Daoy (cell line): Measurements from ENCODE around the gene PPOX. TPM values are rescaled to one million over a fixed set of nuclear protein-coding genes. Genes with fewer than 3 reads are reported as not detected.

Experiments used
- total RNA-seq: library from RNA; depleted of rRNA; stranded (reverse); fragments of >200 nt; shearing (Covaris generic); gene quantifications from 2 replicates; pipeline ENCODE4 v1.2.3, GENCODE V29; 2014; rRNA removed

PPOX gene
- total RNA-seq, 1 experiment from 2014 or later = 10.9 TPM

Other genes with a start within 250 kb of the PPOX start
- not detected in 2 replicates for gene ITLN2, start 211.6 kb upstream of the PPOX start, total RNA-seq
- 7.1 and 18.5 TPM in 2 replicates for gene F11R, start 145.3 kb upstream of the PPOX start, total RNA-seq
- gene TSTD1, start 127.5 kb upstream of the PPOX start, total RNA-seq = 0.17 TPM in 1 of 2 replicates, not detected in the other
- gene USF1, start 120.4 kb upstream of the PPOX start, total RNA-seq = 78.4 and 89.1 TPM in 2 replicates
- 0.11 TPM in 1 of 2 replicates, not detected in the other for gene ARHGAP30, start 96.5 kb upstream of the PPOX start, total RNA-seq
- 0.29 TPM in 1 of 2 replicates, not detected in the other for gene NECTIN4, start 76.9 kb upstream of the PPOX start, total RNA-seq
- not detected in 2 replicates for gene KLHDC9, start 68.1 kb upstream of the PPOX start, total RNA-seq
- gene PFDN2, start 48.4 kb upstream of the PPOX start, total RNA-seq = 97.9 and 213 TPM in 2 replicates
- gene NIT1, start 48.3 kb upstream of the PPOX start, total RNA-seq = 16.3 and 17.4 TPM in 2 replicates
- 22.0 and 24.2 TPM in 2 replicates for gene DEDD, start 33.8 kb upstream of the PPOX start, total RNA-seq
- 102 and 133 TPM in 2 replicates for gene UFC1, start 12.4 kb upstream of the PPOX start, total RNA-seq
- gene USP21, start 6.9 kb upstream of the PPOX start, total RNA-seq = 6.2 and 13.5 TPM in 2 replicates
- 31.8 and 43.9 TPM in 2 replicates for gene B4GALT3, start 11.1 kb downstream of the PPOX start, total RNA-seq
- gene ADAMTS4, start 32.6 kb downstream of the PPOX start, total RNA-seq = 0.68 and 0.91 TPM in 2 replicates
- 157 and 168 TPM in 2 replicates for gene NDUFS2, start 35.9 kb downstream of the PPOX start, total RNA-seq
- gene FCER1G, start 48.9 kb downstream of the PPOX start, total RNA-seq = 1.5 TPM in 1 of 2 replicates, not detected in the other
- not detected in 2 replicates for gene APOA2, start 57.2 kb downstream of the PPOX start, total RNA-seq
- 11.8 and 13.6 TPM in 2 replicates for gene TOMM40L, start 59.6 kb downstream of the PPOX start, total RNA-seq
- gene NR1I3, start 71.8 kb downstream of the PPOX start, total RNA-seq = not detected in 2 replicates
- gene PCP4L1, start 92.3 kb downstream of the PPOX start, total RNA-seq = 0.06 TPM in 1 of 2 replicates, not detected in the other
- gene MPZ, start 143.5 kb downstream of the PPOX start, total RNA-seq = 0.57 TPM in 1 of 2 replicates, not detected in the other
- 20.6 and 22.5 TPM in 2 replicates for gene SDHC, start 148.0 kb downstream of the PPOX start, total RNA-seq
- not detected in 2 replicates for gene CFAP126, start 201.4 kb downstream of the PPOX start, total RNA-seq